ENCODE data around the gene GRIA4. TPM values are rescaled to one million over a fixed set of nuclear protein-coding genes. Genes with fewer than 3 reads are reported as not detected.
"Not testable (repeated sequence)": the region's sequence is repeated elsewhere in the genome, so short reads cannot be mapped to it uniquely, and the experiment has no call there.

The GRIA4 gene
- total RNA-seq, 2 experiments from 2014 or later, result not detected

- H3K9me3 Mint-ChIP-seq, result no peaks in the 10 kb centered on the region
- no peak overlapping the region for H3K27ac Mint-ChIP-seq
- DNase-seq, result no peak
- H3K4me1 Mint-ChIP-seq, result no peaks in the 10 kb centered on the region
- ChIA-PET POLR2A (no interaction called here), CTCF (no interaction called here)
- H3K27me3 Mint-ChIP-seq, result no peaks in the 10 kb centered on the region
- H3K36me3 Mint-ChIP-seq (ENCODE audit: low read depth), result no peaks in the 10 kb centered on the region
- no peak overlapping the region for H3K4me3 Mint-ChIP-seq
Measured at GRCh38 chr11:105754260-105754659, 144.4 kb downstream of the GRIA4 start.

- CTCF ChIA-PET, result no interaction called here
- no peaks in the 10 kb centered on the region for H3K9me3 Mint-ChIP-seq
- H3K27me3 Mint-ChIP-seq, result no peaks in the 10 kb centered on the region
- H3K4me3 Mint-ChIP-seq, result no peak overlapping the region
- no peaks in the 10 kb centered on the region for H3K36me3 Mint-ChIP-seq (ENCODE audit: low read depth)
- H3K27ac Mint-ChIP-seq, result no peak overlapping the region
- POLR2A ChIA-PET, result no interaction called here
- no peak for DNase-seq
- no peaks in the 10 kb centered on the region for H3K4me1 Mint-ChIP-seq
Measured at GRCh38 chr11:105754716-105755115, 144.8 kb downstream of the GRIA4 start.

DNA sequence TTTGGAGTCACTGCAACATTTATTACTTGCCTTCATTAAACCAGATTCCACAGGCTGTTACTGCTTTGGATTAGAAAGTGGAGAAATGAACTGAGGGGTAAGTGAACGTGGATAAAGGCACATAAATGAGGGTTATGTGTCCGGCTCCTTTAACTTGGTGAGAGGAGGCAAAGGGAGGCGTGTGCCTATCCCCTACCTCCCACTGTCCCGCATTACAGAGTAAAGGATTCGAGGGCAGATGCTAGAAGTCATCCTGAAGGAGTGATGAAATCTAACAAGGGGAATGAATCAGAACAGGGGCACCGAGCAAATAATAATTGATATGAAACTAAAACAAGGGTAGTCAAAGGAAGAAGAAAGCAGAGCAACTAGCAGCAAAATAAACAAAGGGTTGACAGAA is 147.2 kb downstream of the GRIA4 start:
- ChIA-PET CTCF (no interaction called here), POLR2A (no interaction called here)
- Mint-ChIP-seq H3K27me3 (no peaks in the 10 kb centered on the region), H3K36me3 (ENCODE audit: low read depth) (no peaks in the 10 kb centered on the region), H3K9me3 (no peaks in the 10 kb centered on the region), H3K4me3 (no peak overlapping the region), H3K27ac (no peak overlapping the region), H3K4me1 (no peaks in the 10 kb centered on the region)
- no peak for DNase-seq

- Mint-ChIP-seq H3K27me3 (no peaks in the 10 kb centered on the region), H3K27ac (no peak overlapping the region), H3K9me3 (no peaks in the 10 kb centered on the region), H3K4me1 (no peaks in the 10 kb centered on the region), H3K36me3 (ENCODE audit: low read depth) (no peaks in the 10 kb centered on the region), H3K4me3 (no peak overlapping the region)
- no peak for DNase-seq
- ChIA-PET POLR2A (no interaction called here), CTCF (no interaction called here)
Measured at GRCh38 chr11:105763594-105763993, 153.7 kb downstream of the GRIA4 start.

DNA sequence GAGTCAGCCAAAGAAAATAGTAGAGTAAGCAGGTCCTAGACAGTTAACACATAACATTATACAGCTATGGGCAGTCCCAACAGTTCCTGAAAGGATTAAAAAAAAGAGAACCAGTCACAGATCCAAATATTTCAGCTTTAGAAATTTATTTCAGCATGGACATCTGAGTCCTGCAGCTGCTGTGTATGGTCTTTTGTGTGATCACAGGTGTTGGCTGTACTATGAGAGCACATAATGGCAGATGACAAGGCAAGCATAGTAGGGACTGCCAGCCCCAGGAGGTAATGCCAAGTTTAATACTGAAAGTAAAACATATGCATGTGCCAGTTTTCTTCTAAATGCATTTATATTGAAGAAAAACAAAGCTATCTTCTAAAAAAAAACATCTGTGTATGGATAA is 158.1 kb downstream of the GRIA4 start:
- no peaks in the 10 kb centered on the region for H3K27me3 Mint-ChIP-seq
- no peaks in the 10 kb centered on the region for H3K9me3 Mint-ChIP-seq
- no peak overlapping the region for H3K27ac Mint-ChIP-seq
- ChIA-PET CTCF (no interaction called here), POLR2A (no interaction called here)
- no peaks in the 10 kb centered on the region for H3K4me1 Mint-ChIP-seq
- DNase-seq, result no peak
- no peak overlapping the region for H3K4me3 Mint-ChIP-seq
- H3K36me3 Mint-ChIP-seq (ENCODE audit: low read depth), result no peaks in the 10 kb centered on the region

DNA sequence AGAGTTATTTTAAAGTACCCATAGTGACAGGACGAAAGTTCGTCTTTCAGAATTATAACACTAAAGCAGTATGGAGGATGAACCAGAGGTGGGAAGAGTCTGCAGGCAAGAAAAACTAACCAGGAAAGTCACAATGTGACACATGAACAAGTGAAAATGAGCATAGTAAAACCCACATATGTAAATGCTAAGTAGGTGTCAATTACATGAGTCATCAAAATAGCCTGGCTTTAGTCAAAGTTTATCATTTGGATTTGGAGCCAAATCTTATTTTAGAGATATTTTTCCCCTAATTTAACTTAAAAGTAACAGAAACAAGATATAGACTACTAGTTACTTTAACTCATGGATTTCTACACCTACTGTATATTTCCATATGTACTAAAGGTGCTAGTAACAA is 159.8 kb downstream of the GRIA4 start:
- H3K4me1 Mint-ChIP-seq, result no peaks in the 10 kb centered on the region
- no peaks in the 10 kb centered on the region for H3K27me3 Mint-ChIP-seq
- no peak for DNase-seq
- ChIA-PET CTCF (no interaction called here), POLR2A (no interaction called here)
- H3K9me3 Mint-ChIP-seq, result no peaks in the 10 kb centered on the region
- no peaks in the 10 kb centered on the region for H3K36me3 Mint-ChIP-seq (ENCODE audit: low read depth)
- no peak overlapping the region for H3K4me3 Mint-ChIP-seq
- no peak overlapping the region for H3K27ac Mint-ChIP-seq

DNA sequence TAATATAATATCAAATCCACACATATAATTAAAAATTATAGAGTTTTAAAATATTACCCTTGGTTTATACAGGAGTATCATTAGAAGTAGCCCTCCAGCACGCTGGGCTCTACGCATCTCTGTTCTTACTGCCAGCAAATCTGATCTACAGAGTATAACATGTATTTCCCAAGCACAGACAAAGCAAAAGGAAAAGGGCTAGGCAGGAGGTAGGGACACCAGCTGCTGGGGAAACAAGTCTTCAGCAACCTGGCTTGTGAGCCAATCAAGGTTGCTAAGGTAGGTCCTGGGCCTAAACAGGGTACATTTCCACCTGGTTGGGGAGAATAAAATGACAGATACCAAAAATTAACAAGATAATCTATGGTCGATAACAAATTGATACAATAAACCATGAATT is 163.6 kb downstream of the GRIA4 start:
- POLR2A ChIA-PET; H3K36me3 Mint-ChIP-seq (ENCODE audit: low read depth); H3K4me1 Mint-ChIP-seq; H3K9me3 Mint-ChIP-seq; CTCF ChIA-PET; H3K4me3 Mint-ChIP-seq; DNase-seq; H3K27me3 Mint-ChIP-seq; H3K27ac Mint-ChIP-seq: not testable (repeated sequence)

DNA sequence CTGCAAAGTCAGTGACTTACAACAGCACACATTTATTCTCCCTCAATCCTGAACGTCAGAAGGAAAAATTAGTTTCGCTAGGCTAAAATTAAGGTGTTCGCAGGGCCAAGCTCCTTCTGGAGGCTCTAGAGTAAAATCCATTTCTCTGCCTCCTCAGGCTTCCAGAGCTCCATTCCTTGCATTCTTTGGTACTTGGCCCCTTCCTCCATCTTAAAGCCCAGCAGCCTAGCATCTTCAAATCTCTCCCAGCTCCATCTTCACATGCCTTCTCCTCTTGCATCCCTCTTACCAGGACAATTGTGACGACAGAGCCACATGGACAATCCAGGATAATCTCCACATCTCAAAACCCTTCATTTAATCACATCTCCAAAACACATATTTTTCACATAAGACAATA is 165.0 kb downstream of the GRIA4 start:
- no peak for DNase-seq
- ChIA-PET CTCF (no interaction called here), POLR2A (no interaction called here)
- no peaks in the 10 kb centered on the region for H3K27me3 Mint-ChIP-seq
- H3K27ac Mint-ChIP-seq, result no peak overlapping the region
- H3K36me3 Mint-ChIP-seq (ENCODE audit: low read depth), result no peaks in the 10 kb centered on the region
- H3K4me3 Mint-ChIP-seq, result no peak overlapping the region
- H3K9me3 Mint-ChIP-seq, result no peaks in the 10 kb centered on the region
- no peaks in the 10 kb centered on the region for H3K4me1 Mint-ChIP-seq

GRCh38 chr11:105780781-105781525 is 171.1 kb downstream of the GRIA4 start:
- Mint-ChIP-seq H3K4me1 (no peaks in the 10 kb centered on the region), H3K4me3 (no peak overlapping the region), H3K9me3 (no peaks in the 10 kb centered on the region), H3K27ac (no peak overlapping the region), H3K36me3 (ENCODE audit: low read depth) (no peaks in the 10 kb centered on the region), H3K27me3 (no peaks in the 10 kb centered on the region)
- CTCF ChIA-PET, result no interaction called here
- POLR2A ChIA-PET, result no interaction called here
- no peak for DNase-seq

GRCh38 chr11:105781807-105782206 is 171.9 kb downstream of the GRIA4 start:
- H3K4me3 Mint-ChIP-seq, result no peak overlapping the region

GRCh38 chr11:105783216-105783615 is 173.3 kb downstream of the GRIA4 start:
- H3K4me1 Mint-ChIP-seq, result no peaks in the 10 kb centered on the region
- no peak overlapping the region for H3K4me3 Mint-ChIP-seq
- ChIA-PET CTCF (no interaction called here), POLR2A (no interaction called here)
- H3K36me3 Mint-ChIP-seq (ENCODE audit: low read depth), result no peaks in the 10 kb centered on the region
- DNase-seq, result no peak
- H3K27me3 Mint-ChIP-seq, result no peaks in the 10 kb centered on the region
- H3K9me3 Mint-ChIP-seq, result no peaks in the 10 kb centered on the region
- H3K27ac Mint-ChIP-seq, result no peak overlapping the region

More at GRCh38 chr11:105781807-105782206, 171.9 kb downstream of the GRIA4 start:
- no peak for DNase-seq
- ChIA-PET CTCF (no interaction called here), POLR2A (no interaction called here)
- H3K4me1 Mint-ChIP-seq, result no peaks in the 10 kb centered on the region
- H3K36me3 Mint-ChIP-seq (ENCODE audit: low read depth), result no peaks in the 10 kb centered on the region
- no peaks in the 10 kb centered on the region for H3K9me3 Mint-ChIP-seq
- H3K27ac Mint-ChIP-seq, result no peak overlapping the region
- no peaks in the 10 kb centered on the region for H3K27me3 Mint-ChIP-seq

- H3K4me1 Mint-ChIP-seq; H3K27ac Mint-ChIP-seq; H3K36me3 Mint-ChIP-seq (ENCODE audit: low read depth); DNase-seq; POLR2A ChIA-PET; CTCF ChIA-PET; H3K27me3 Mint-ChIP-seq; H3K4me3 Mint-ChIP-seq; H3K9me3 Mint-ChIP-seq: not testable (repeated sequence)
Measured at GRCh38 chr11:105785850-105786249, 176.0 kb downstream of the GRIA4 start.

DNA sequence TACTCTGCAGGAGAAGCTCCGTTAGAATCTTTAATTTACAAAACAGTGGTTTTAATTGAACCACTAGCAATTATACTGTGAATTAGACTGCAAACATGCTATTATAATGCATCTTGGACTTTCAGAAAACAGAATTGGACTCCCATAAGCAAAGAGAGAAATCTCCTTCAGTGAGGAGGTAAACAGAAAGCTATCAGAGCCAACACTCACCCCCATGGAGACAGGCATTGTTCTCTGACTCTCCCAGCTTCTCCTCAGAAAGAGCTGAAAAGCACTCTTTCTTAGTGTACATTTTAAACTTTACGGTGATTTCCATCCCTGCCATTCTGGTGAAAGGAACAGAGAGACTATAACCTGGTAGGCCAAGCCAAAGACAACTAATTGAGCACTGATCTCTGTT is 176.9 kb downstream of the GRIA4 start:
- no peaks in the 10 kb centered on the region for H3K27me3 Mint-ChIP-seq
- no peak overlapping the region for H3K4me3 Mint-ChIP-seq
- POLR2A ChIA-PET, result no interaction called here
- H3K9me3 Mint-ChIP-seq, result no peaks in the 10 kb centered on the region
- no peaks in the 10 kb centered on the region for H3K36me3 Mint-ChIP-seq (ENCODE audit: low read depth)
- no peaks in the 10 kb centered on the region for H3K4me1 Mint-ChIP-seq
- no peak overlapping the region for H3K27ac Mint-ChIP-seq
- DNase-seq, result no peak
- CTCF ChIA-PET, result no interaction called here

- CTCF ChIA-PET, result no interaction called here
- Mint-ChIP-seq H3K9me3 (no peaks in the 10 kb centered on the region), H3K27ac (no peak overlapping the region), H3K4me1 (no peaks in the 10 kb centered on the region), H3K36me3 (ENCODE audit: low read depth) (no peaks in the 10 kb centered on the region), H3K27me3 (no peaks in the 10 kb centered on the region), H3K4me3 (no peak overlapping the region)
- no peak for DNase-seq
- POLR2A ChIA-PET, result no interaction called here
Measured at GRCh38 chr11:105789579-105790420, 179.9 kb downstream of the GRIA4 start.
